HG02885 (cell line): Measurements from ENCODE around the gene TBX4.
"Not testable (repeated sequence)": the region's sequence is repeated elsewhere in the genome, so short reads cannot be mapped to it uniquely, and the experiment has no call there.

ENCODE experiments used
- ATAC-seq: cut with Tn5 transposase; IDR thresholded peaks from one replicate; pipeline ENCODE4 v1.9.1; 2021; ENCODE audit warnings: mild to moderate bottlenecking; ENCODE audit not compliant: unreplicated experiment, poor library complexity

TBX4 gene

DNA sequence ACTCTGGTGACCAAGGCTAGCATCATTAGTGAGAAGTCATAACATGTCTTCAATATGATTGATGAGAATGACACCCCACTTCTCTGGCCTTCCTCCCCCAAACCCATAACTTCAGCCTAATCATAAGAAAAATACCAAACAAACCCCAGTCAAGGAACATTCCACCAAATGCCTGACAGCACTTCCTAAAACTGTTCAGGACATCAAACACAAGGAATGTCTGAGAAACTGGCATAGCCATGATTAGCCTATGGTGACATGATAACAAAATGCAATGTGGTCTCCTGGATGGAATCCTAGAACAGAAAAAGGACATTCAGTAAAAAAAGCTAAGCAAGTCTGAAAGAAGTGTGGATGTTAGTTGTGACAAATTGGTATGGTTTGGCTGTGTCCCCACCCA, 24.7 kb upstream of the TBX4 start:
- ATAC-seq, result no peak

DNA sequence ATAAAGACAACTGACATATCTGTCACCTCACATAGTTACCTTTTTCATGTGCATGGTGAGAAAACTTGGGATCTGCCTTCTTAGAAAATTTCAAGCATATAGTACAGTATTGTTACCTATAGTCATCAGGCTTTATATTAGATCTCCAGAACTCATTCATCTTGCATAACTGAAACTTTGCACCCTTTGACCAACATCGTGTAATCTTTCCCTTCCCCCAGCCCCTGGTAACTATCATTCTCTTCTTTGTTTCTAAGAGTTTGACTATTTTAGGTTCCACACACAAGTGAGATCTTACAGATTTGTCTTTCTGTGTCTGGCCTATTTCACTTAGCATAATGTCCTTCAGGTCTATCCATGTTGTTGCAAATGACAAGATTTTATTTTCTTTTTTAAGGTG, 22.9 kb upstream of the TBX4 start:
- ATAC-seq, result no peak

- ATAC-seq, result not testable (repeated sequence)
These were observed 22.4 kb upstream of the TBX4 start for GRCh38 chr17:61429831-61430230.

DNA sequence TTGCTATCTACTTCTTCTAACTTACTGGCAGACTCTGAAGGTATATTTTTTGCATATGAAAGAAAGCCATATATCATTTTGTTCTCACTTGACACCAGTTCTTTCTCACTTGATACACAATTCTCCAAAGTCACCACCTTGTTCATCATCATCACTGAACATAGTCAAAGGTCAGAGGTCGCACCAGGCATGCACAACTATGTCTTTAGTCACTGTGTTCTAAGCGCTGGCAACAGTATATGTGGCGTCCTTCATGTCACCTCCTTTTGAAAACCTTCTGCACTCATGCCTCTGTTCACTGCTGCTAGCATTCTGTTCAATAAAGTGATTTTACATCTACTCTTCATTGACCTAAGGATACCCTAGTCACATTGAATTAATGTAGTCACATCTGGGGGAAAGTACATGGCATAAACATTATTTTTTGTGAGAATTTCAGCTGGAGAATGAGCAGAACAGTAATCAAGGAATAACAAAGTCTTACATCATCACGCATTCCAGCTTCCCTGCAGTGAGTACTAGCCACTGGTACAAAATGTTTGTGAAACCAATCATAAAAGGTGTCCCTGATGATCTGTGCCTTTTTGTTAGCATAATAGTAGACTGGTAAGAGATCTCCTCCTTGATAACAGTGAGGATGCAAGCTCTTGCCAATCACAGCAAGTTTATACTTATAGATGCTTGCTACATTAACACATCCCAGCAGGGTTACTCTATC, 20.5 kb upstream of the TBX4 start:
- no peak for ATAC-seq

DNA sequence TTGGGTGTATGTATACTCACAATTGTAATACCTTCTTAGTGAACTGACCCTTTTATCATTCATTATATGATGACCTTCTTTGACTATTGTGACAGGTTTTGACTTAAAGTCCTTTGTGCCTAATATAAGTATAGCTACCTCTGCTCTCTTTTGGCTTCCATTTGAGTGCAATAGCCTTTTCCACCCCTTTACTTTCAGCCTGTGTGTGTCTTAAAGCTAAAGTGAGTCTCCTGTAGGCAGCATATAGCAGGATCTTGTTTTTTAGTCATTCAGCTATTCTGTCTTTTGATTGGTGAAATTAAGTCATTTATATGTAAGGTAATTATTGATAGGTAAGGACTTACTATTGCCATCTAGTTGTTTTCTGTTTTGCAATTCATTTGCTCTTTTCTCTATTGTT, 15.9 kb upstream of the TBX4 start:
- ATAC-seq, result no peak

- no peak for ATAC-seq
These were observed 15.1 kb upstream of the TBX4 start for GRCh38 chr17:61436995-61437704.

DNA sequence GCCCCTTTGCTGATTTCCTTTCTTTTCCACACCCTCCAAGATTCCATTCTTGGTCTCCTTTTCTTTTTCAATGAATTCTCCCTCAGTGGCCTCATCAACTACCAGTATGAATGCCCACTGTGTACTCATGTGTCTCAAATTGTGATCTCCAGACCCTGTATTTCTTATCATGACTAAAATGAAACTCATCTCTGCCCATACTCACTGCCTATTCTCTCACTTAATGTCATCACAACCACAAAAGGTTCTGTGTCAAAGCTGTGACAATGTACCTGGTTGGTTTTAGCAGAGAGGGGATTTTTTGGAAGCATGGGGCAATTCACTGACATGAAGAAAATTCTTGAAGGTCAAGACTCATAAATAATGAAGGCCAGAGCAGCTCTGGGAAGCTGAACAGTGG, 11.5 kb upstream of the TBX4 start:
- ATAC-seq, result no peak

GRCh38 chr17:61441507-61441906, 10.7 kb upstream of the TBX4 start:
- ATAC-seq, result not testable (repeated sequence)

- no peak for ATAC-seq
These were observed 10.0 kb upstream of the TBX4 start for GRCh38 chr17:61442136-61442775.

DNA sequence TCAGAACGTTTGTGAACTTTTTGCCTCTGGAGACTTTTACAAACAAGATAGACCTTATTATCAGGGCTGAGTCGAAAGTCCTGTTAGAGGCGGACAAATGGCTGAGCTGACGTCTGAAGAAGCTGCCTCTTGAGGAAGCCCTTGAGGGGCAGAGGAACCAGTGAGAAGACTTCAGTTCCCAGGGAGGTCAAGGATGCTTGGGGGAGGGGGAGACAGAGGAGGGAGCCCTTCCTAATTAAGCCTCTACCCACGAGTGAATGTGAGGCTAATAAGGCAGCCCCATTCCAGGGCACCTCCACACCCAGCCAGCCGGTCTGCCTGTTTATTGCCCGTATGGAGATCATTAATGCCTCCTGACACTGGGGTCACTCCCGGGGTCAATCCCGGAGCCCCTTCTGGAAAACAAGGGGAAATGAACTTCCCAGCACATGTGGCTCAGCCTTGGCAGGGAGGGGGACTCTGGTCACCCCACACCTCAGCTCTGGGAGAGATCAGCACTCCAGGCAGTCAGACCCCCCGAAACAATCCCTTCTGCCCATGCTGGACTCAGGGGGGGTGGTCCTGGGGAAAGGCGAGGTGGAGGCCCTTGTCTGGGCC, 9.2 kb upstream of the TBX4 start:
- ATAC-seq, result no peak

DNA sequence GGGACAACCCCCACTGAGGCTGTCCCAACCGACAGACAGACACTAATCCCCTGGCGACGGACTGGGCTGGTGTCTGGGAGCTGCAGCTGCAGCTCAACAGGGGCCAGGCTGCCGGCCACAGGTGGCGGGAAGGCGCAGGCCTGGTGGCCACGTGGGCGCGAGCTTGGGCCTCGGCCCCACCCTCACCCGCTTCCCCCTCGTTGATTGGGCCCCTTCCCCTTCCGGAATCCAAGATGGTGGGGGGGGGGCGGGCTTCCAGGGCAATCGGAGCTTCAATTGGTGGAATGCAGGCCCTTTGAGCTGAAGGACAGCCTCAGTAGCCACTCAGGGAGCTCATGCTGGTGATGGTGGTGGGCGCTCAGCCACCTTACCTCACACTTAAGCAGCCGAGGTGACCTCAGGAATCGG, 8.7 kb upstream of the TBX4 start:
- ATAC-seq, result no peak

DNA sequence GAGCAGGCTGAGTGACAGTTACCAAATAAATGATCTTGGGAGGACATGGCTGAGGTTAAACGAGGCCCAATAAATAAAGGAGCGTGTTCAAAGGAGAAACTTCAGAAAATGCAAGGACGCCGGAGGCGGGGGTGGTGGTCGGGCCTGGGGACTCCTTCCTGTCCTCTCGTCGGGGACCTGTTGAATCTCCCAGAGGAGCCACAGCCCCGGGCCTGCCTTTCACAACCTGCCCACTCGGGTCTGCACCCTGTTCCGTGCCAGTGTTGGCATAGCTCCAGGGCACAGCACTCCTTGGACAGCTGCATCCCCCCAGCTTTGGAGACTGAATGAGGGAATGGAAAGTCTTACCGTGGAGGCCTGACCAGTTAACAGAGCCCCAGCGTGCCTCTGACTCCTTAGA, 8.1 kb upstream of the TBX4 start:
- ATAC-seq, result no peak

GRCh38 chr17:61444831-61445230, 7.4 kb upstream of the TBX4 start:
- ATAC-seq, result no peak

DNA sequence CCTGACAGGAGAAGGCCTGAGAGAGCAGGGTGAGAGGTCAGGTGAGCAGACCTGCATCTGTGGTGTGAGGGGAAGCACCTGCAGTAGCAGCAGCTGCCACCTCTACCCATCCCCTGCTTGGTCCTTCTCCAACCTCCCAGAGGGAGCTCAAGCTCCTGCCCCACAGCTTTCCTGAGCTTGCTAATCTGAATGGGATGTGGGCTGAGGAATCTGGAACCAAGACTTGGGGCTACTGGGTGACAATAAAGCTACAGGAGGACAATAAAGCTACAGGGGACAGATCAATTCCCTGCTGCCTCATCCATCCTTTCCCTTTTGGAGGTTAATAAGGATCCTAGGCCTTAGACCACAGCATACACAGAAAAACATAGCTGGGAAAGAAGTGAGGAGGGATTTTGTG, 4.9 kb upstream of the TBX4 start:
- no peak for ATAC-seq

DNA sequence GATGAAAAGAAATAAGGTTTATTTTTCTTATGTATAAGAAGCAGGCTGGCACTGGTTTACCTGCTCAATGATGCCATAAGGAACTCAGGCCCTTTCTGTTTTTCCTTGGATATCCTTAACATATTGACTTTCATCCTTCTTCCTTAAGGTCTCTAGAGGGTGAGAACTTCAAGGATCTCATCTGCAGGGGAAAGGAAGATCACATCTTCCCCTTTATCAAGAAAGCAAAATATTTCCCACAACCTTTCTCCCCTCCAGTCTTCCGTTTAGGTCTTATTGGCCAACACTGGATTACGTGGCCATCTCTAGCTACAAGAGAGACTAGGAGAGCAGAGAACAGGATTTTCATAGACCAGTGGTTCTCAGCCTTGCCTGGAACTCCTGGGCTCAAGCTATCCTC, 4.2 kb upstream of the TBX4 start:
- no peak for ATAC-seq

GRCh38 chr17:61449140-61449539, 3.1 kb upstream of the TBX4 start:
- ATAC-seq, result not testable (repeated sequence)

GRCh38 chr17:61449707-61450640, 2.2 kb upstream of the TBX4 start:
- ATAC-seq, result no peak

DNA sequence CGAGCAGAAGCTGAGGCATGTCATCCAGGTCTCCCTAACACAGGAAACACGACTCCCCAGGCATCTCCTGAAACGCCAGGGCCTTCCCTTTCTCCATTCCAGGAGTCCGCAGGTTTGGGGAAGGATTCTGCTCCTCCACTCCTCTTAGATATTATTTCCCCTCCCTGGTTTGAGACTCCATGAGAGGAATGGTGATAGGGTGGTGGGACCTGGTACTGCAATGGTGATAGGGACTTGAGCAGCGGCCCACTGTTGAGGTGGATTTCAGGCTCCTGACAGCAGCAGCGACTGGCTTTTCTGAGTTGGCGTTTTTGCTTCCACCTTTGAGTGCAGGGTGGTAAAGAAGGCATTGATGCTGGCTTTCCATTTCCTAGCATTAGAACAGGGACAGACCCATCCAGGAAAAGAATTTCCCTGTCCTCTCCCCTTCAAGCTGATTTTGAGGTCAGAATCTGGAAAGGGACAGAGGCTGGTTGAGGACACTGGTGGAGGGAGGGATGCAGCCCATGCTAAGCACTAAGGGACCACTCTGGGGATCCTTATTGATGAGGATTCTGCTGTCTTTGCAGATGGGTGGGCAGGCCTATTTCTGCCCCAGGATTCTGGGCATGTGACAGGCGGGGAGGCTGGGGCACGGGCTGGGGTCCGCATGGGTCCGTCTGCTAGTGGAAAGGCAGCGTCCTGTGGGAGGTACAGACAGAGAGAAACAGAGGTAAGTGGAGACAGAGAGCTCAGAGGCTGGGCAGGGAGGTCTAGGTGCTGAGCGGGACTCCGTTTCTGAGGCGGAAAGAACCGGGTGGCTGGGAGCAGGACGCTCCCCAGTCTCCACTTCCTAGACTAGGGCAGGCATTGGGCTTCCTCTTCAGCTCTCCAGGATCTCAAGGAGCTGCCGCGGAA, 1.3 kb upstream of the TBX4 start:
- ATAC-seq, result no peak
